ENCODE measurements around the gene PPM1N. TPM values are rescaled to one million over a fixed set of nuclear protein-coding genes. Genes with fewer than 3 reads are reported as not detected.

Gene PPM1N
- polyA plus RNA-seq, 1 donor (not counting 4 experiments of a cell fraction or from before 2014, with no cell fraction given), result 1.9 TPM

GRCh38 chr19:45492137-45492626 lies 6.1 kb upstream of the PPM1N start:
- dilution Hi-C loops (cut with MboI; ENCODE audit: extremely low pct_ligation_motif_present, low sequenced_read_pairs), result no loop called here
- H3K9me3 ChIP-seq (ENCODE audit: control insufficient read depth, low read depth, low read length), result no peaks in the 10 kb centered on the region
- H3K4me3 ChIP-seq (ENCODE audit: control insufficient read depth in 2 of 3, extremely low read depth in 1 of 3, insufficient read depth in 2 of 3, low read depth in 1 of 3, low read length in 3 of 3), result no peak overlapping the region
- peaks cover 9% of the 10 kb centered on the region for H3K4me1 ChIP-seq (ENCODE audit: control insufficient read depth, extremely low read depth, insufficient read depth, low read length)
- H3K9ac ChIP-seq (ENCODE audit: control insufficient read depth, extremely low read depth, insufficient read depth, low read length), result no peak overlapping the region
- FAIRE-seq (no peak), DNase-seq (ENCODE audit: low read depth, low spot score) (no peak)
- H4K20me1 ChIP-seq (ENCODE audit: control insufficient read depth, extremely low read depth, insufficient read depth, low read length), result no peaks in the 10 kb centered on the region
- TF ChIP-seq, protein P1, sequence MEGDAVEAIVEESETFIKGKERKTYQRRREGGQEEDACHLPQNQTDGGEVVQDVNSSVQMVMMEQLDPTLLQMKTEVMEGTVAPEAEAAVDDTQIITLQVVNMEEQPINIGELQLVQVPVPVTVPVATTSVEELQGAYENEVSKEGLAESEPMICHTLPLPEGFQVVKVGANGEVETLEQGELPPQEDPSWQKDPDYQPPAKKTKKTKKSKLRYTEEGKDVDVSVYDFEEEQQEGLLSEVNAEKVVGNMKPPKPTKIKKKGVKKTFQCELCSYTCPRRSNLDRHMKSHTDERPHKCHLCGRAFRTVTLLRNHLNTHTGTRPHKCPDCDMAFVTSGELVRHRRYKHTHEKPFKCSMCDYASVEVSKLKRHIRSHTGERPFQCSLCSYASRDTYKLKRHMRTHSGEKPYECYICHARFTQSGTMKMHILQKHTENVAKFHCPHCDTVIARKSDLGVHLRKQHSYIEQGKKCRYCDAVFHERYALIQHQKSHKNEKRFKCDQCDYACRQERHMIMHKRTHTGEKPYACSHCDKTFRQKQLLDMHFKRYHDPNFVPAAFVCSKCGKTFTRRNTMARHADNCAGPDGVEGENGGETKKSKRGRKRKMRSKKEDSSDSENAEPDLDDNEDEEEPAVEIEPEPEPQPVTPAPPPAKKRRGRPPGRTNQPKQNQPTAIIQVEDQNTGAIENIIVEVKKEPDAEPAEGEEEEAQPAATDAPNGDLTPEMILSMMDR (optimal IDR thresholded peaks at IDR 0.05 in 1 of 3, IDR thresholded peaks at IDR 0.05 in 1 of 3, conservative IDR thresholded peaks at IDR 0.05 in 1 of 3; ENCODE audit: extremely low read depth in 1 of 3, insufficient read depth in 2 of 3, low read length in 3 of 3), result no peak
- TF ChIP-seq EZH2 (IDR thresholded peaks at IDR 0.05; ENCODE audit: low read length), result no peak
- H3K9me1 ChIP-seq (ENCODE audit: control insufficient read depth, extremely low read depth, insufficient read depth, low read length), result no peaks in the 10 kb centered on the region
- H3K4me2 ChIP-seq (ENCODE audit: control insufficient read depth, extremely low read depth, insufficient read depth, low read depth, low read length), result no peak overlapping the region
- H3K27me3 ChIP-seq (ENCODE audit: control insufficient read depth, extremely low read depth, insufficient read depth, low read length), result no peaks in the 10 kb centered on the region
- no peak overlapping the region for H2AFZ ChIP-seq (ENCODE audit: control insufficient read depth, low read length)
- no peaks in the 10 kb centered on the region for H3K79me2 ChIP-seq (ENCODE audit: control insufficient read depth, insufficient read depth, low read length)
- H3K27ac ChIP-seq (ENCODE audit: control insufficient read depth, insufficient read depth, low read length), result no peak overlapping the region
- H3K36me3 ChIP-seq (ENCODE audit: control insufficient read depth in 2 of 2, extremely low read depth in 1 of 2, insufficient read depth in 2 of 2, low read length in 2 of 2), result peaks cover 0 to 5% of the 10 kb centered on the region in 2 experiments

- Histone ChIP-seq H3K4me2 (ENCODE audit: control insufficient read depth, extremely low read depth, insufficient read depth, low read depth, low read length) (peak overlapping the region; percentile 85), H2AFZ (ENCODE audit: control insufficient read depth, low read length) (peak overlapping the region; percentile 30), H3K4me3 (ENCODE audit: control insufficient read depth in 2 of 3, extremely low read depth in 1 of 3, insufficient read depth in 2 of 3, low read depth in 1 of 3, low read length in 3 of 3) (peak overlapping the region; percentile 24 to 49 (median 48)), H3K4me1 (ENCODE audit: control insufficient read depth, extremely low read depth, insufficient read depth, low read length) (peaks cover 12% of the 10 kb centered on the region), H3K27me3 (ENCODE audit: control insufficient read depth, extremely low read depth, insufficient read depth, low read length) (no peaks in the 10 kb centered on the region), H4K20me1 (ENCODE audit: control insufficient read depth, extremely low read depth, insufficient read depth, low read length) (no peaks in the 10 kb centered on the region), H3K9me1 (ENCODE audit: control insufficient read depth, extremely low read depth, insufficient read depth, low read length) (no peaks in the 10 kb centered on the region), H3K27ac (ENCODE audit: control insufficient read depth, insufficient read depth, low read length) (no peak overlapping the region), H3K9ac (ENCODE audit: control insufficient read depth, extremely low read depth, insufficient read depth, low read length) (peak overlapping the region; percentile 54), H3K9me3 (ENCODE audit: control insufficient read depth, low read depth, low read length) (no peaks in the 10 kb centered on the region), H3K36me3 (ENCODE audit: control insufficient read depth in 2 of 2, extremely low read depth in 1 of 2, insufficient read depth in 2 of 2, low read length in 2 of 2) (peaks cover 0 to 5% of the 10 kb centered on the region in 2 experiments), H3K79me2 (ENCODE audit: control insufficient read depth, insufficient read depth, low read length) (no peaks in the 10 kb centered on the region)
- dilution Hi-C loops (cut with MboI; ENCODE audit: extremely low pct_ligation_motif_present, low sequenced_read_pairs), result no loop called here
- no peak for FAIRE-seq
- TF ChIP-seq EZH2 (IDR thresholded peaks at IDR 0.05; ENCODE audit: low read length), result no peak
- TF ChIP-seq, protein P1 (optimal IDR thresholded peaks at IDR 0.05 in 1 of 3, IDR thresholded peaks at IDR 0.05 in 1 of 3, conservative IDR thresholded peaks at IDR 0.05 in 1 of 3; ENCODE audit: extremely low read depth in 1 of 3, insufficient read depth in 2 of 3, low read length in 3 of 3), result no peak
- DNase-seq (ENCODE audit: low read depth, low spot score), result no peak
Measured at GRCh38 chr19:45492627-45493470, 5.4 kb upstream of the PPM1N start.

Data from keratinocyte (primary cell).